HG03457 (cell line): ENCODE measurements around the gene PPP1CA.
"Not testable (repeated sequence)": the region's sequence is repeated elsewhere in the genome, so short reads cannot be mapped to it uniquely, and the experiment has no call there.

Experiments
- ATAC-seq: cut with Tn5 transposase; IDR thresholded peaks from one replicate; pipeline ENCODE4 v1.9.1; 2021; ENCODE audit warnings: moderate number of reproducible peaks; ENCODE audit not compliant: unreplicated experiment

The PPP1CA gene

DNA sequence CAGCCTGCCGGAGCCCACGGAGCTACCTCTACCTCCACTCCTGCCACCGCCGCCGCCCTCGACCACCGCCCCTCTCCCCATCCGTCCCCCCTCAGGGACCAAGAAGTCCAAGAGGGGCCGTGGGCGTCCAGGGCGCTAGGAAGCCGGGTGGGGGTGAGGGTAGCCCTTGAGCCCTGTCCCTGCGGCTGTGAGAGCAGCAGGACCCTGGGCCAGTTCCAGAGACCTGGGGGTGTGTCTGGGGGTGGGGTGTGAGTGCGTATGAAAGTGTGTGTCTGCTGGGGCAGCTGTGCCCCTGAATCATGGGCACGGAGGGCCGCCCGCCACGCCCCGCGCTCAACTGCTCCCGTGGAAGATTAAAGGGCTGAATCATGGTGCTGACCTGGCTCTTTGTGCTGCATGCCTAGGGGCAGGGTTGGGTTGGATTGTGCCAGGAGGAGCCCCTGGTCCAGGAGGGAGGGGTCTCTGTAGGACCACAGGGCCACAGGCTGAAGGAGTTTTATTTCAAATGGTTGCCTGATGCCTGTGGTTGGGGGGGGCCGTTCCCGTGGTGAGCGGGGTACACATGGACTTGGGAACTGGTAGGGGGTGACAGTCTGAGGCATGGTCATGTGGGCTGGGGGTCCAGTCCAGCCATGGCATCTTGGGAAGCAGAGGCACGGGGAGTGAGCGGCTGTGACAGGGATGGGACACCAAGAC lies 33.5 kb upstream of the PPP1CA start:
- ATAC-seq = no peak

DNA sequence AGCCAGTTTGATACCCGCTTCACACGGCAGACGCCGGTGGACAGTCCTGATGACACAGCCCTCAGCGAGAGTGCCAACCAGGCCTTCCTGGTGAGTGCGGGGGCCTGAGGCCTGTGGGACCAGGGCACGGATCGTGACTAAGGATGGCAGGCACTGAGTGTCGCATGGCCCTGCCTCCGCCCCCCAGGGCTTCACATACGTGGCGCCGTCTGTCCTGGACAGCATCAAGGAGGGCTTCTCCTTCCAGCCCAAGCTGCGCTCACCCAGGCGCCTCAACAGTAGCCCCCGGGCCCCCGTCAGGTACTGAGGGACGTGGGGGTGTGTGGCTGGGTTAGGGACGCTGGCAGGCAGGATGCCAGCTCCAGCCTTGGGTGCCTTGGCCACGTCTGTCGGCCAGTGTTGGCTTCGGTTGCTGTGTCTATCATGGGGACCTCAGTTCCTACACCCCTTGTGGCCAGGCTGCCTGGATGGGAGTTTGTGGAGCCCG lies 32.8 kb upstream of the PPP1CA start:
- ATAC-seq = no peak

DNA sequence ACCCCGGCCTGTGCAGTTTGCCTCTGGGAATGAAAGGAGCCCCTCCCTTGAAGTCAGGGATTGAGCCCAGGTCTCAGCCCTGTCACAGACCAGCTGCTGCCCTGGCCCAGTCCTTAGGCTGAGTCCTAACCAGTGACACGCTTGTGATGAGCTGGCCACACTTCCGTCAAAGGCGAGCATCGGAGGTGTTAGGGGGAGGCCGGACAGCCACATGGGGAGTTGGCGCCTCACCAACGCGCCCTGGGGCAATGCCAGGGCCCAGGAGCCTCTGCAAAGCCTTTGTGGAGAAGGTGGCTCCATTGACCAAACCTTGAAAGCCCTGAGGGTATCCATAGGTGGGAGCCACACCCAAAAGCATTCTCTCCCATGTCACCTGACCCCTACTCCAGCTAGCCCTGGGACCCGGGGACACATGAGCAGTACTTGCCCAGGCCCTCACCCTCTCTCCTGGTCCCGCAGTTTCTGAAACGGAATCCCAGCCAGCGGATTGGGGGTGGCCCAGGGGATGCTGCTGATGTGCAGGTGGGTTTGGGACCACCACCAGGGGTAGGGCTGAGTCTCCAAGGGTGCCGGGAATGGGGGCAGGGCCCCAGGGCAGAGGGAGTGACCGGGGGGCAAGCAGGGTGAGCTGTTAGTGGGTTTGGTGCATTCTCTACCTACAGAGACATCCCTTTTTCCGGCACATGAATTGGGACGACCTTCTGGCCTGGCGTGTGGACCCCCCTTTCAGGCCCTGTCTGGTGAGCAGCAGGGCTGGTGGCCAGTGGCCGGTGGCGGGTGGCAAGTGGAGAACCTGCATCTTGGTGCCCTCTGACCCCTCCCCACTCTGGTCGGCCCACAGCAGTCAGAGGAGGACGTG lies 32.1 kb upstream of the PPP1CA start:
- no peak for ATAC-seq

DNA sequence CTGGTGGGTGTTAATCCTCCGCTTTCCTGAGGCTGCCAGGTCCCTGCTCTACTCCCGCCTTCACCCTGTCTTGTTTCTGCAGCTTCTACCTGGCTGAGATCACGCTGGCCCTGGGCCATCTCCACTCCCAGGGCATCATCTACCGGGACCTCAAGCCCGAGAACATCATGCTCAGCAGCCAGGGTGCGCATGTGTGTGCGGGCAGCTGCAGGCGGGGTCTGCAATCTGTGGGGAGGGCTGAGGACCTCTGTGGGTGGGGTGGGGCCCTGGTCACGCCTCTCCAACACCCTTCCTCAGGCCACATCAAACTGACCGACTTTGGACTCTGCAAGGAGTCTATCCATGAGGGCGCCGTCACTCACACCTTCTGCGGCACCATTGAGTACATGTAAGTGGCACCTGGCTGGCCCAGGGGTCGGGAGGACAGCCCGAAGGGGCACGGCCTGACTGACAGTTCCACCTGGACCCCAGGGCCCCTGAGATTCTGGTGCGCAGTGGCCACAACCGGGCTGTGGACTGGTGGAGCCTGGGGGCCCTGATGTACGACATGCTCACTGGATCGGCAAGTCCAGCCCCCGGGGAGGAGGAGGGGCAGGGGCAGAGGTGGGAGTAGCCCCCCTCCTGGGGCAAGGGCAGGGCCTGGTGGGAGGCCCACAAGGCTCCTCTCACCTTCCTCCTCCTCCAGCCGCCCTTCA lies 31.1 kb upstream of the PPP1CA start:
- no peak for ATAC-seq

DNA sequence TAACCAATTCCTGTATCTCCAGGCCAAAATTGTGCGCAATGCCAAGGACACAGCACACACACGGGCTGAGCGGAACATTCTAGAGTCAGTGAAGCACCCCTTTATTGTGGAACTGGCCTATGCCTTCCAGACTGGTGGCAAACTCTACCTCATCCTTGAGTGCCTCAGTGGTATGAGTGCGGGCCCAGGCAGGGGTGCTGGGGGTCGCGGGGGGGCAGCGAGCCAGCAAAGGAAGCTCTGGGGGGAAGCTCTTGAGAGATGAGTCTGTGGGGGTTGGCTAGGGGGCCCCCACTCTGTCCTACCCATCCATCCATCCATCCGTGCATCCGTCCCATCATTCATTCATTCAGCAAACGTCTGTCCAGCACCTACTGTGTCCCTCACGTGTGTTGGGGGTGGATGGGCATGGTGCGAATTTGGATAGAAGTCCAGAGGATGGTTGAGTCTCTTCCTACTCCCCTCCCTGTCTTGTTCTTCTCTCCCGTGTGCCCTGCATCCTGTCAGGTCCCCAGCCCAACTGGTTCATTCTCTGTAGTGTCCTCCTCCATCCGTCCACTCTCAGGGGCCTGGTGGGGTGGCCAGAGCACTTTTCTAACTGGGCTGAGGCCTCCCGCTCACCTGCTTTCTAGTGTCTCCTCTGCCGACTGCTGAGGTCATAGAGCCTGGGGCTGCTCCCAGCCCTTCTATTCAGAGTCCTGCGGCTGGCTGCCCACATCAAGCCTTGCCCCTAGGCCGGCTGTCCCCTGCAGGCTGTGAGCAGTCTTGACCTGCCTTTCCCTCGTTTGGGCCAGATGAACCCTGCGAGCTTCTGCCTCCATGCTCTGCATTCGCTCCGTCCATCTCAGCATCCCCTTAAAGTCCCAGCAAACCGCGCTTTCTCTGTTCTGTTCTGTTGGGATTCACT lies 29.9 kb upstream of the PPP1CA start:
- no peak for ATAC-seq

DNA sequence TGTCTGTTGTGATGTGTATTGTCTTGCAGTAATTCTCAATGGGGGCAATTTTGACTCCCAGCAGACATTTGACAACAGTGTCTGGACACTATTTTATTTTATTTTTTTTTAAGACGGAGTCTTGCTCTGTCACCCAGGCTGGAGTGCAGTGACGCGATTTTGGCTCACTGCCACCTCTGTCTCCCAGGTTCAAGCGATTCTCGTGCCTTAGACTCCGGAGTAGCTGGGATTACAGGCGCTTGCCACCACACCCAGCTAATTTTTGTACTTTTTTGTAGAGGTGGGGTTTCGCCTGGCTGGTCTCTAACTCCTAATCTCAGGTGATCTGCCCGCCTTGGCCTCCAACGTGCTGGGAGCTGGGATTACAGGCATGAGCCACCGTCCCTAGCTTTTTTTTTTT lies 28.1 kb upstream of the PPP1CA start:
- no peak for ATAC-seq

DNA sequence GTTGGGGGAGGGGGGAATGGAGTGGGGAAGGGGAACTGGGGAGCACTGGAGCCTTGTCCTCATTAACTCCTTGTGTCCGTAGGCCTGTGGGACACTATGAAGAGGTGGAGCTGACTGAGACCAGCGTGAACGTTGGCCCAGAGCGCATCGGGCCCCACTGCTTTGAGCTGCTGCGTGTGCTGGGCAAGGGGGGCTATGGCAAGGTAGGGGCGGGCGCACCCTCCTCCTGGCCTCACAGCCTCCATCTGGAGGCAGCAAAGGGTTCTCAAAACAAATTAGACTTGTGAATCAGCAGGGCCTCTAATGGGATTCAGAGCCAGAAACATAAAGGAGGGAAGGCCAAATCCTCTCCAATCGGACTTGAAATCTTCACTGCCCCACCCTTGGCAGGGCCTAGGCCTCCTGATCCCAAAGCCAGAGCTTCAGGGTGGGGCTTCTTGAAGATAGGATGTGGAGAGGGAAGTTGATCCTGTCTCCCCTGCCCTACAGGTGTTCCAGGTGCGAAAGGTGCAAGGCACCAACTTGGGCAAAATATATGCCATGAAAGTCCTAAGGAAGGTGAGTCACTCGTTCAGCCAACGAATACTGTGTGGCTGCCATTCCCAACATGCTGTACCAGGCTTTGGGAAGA lies 27.5 kb upstream of the PPP1CA start:
- ATAC-seq = no peak

DNA sequence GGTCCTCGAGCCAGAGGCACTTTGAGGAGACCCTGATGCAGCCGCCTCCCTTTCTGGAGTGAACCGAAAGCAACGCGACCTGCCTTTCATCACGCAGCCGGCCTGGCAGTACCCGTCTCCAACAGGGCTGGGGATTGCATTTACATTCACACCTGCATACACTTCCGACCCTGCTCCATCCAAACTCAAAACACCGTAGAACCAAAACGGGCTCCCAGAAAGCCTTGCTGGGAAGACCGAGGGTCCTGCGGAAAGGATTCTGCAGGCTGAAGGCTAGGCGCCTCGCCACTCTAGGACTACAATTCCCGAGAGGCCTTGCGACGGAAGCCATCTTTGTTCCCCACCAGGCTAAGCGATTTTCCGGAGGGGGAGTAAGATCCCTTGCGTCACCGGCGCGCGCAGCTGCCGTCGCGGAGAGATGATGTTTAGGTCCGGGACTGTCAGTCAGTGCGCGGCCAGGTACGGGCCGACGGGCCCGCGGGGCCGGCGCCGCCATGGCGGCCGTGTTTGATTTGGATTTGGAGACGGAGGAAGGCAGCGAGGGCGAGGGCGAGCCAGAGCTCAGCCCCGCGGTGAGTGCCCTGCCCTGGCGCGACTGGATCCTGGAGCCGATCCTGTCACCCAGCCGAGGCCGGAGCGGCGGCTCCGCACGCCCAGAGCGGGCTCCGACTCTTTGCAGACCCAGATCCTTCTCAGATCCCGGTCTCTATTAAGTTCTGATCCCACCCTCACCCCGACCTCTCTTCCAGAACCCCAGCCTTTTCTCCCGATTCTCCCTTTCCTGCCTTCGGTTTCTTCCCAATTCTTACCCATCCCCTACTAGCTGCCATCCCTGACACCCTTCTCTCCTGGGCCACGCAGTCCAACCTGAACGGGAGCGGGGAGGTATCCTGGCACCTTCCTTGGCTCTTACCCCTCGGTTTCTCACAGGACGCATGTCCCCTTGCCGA lies 26.7 kb upstream of the PPP1CA start, which contains the start of gene RPS6KB2:
RPS6KB2 (plus strand) TSS at position 443 of the 950 bp plus-strand sequence; CDS start at position 495, 52 bp downstream.
- ATAC-seq = peak; percentile 69

DNA sequence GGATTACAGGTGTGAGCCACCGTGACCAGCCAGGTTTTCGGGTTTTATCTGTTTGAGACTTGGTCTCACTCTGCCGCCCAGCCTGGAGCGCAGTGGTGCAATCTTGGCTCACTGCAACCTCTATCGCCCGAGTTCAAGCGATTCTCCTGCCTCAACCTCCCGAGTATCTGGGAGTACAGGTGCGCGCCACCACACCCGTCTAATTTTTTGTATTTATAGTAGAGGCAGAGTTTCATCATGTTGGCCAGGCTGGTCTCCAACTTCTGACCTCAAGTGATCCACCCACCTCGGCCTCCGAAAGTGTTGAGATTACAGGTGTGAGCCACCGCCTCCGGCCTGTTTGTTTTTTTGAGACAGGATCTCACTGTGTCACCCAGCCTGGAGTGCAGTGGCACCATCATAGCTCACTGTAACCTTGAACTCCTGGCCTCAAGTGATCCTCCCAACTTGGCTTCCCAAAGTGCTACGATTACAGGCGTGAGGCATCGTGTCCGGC lies 25.8 kb upstream of the PPP1CA start:
- ATAC-seq = not testable (repeated sequence)

DNA sequence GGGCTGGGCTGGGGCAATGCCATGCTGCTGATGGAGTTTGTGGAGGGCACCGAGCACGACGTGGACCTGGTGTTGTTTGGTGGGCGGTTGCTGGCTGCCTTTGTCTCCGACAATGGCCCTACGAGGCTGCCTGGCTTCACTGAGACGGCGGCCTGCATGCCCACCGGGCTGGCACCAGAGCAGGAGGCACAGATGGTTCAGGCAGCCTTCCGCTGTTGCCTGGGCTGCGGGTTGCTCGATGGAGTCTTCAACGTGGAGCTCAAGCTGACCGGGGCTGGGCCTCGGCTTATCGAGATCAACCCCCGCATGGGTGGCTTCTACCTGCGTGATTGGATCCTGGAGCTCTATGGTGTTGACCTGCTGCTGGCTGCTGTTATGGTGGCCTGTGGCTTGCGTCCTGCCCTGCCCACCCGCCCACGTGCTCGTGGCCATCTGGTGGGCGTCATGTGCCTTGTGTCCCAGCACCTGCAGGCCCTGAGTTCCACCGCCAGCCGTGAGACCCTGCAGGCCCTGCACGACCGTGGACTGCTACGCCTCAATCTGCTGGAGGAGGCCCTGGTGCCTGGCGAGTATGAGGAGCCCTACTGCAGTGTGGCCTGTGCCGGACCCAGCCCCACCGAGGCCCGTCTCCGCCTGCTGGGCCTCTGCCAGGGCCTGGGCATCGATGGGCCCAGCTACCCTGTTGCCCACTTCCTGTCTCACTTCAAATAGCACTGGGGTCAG lies 22.4 kb upstream of the PPP1CA start:
- no peak for ATAC-seq

DNA sequence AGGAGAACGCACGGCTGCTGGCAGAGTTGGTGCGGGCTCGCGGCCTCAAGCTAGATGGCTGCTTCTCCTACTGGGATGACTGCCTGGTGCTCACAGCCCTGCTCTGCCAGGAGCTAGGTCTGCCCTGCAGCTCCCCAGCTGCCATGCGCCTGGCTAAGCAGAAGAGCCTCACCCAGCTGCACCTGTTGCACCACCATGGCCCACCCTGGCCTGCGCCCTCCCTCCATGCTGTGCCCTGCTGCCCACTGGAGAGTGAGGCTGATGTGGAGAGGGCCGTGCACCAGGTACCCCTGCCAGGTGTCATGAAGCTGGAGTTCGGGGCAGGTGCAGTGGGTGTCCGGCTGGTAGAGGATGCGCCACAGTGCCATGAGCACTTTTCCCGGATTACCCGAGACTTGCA lies 21.8 kb upstream of the PPP1CA start:
- ATAC-seq = no peak

DNA sequence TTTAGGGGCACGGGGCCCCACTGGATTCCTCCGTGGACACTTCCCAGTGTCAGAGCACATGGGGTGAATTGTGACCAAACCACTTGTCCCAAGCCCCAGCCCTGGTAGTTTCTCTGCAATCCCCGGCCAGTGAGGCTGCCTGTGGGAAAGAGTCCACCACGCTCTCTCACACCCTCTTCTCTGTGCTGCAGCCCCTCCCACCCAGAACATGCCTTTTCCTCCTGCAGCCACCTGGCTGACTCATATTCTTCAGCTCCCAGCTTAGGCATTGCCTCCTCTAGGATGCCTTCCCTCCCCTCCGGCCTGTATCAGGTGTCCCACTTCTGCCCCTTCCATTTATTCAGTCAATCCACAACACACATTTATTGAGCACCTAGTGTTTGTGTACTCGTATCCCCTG lies 21.2 kb upstream of the PPP1CA start:
- ATAC-seq = no peak

DNA sequence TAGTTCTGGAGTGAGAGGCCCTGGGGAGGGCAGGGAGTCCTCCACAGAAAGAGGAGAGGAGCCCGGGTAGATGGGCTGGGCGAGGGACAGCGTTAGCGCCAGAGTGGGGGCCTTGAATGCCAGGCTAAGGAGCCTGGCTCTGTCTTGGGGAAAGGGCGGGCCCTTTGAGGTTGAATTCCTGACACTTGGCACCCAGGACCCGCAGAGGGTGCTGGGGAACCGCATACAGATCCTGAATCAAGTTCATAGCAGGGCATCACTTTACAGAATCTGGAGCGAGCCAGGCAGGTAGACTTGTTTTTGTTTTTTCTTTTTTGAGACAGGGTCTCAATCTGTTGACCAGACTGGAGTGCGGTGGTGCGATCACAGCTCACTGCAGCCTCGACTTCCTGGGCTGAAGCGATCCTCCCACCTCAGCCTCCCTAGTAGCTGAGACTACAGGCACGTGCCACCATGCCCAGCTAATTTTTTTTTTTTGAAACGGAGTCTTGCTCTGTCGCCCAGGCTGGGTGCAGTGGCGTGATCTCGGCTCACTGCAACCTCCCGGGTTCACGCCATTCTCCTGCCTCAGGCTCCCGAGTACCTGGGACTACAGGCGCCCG lies 19.9 kb upstream of the PPP1CA start:
- ATAC-seq = no peak

DNA sequence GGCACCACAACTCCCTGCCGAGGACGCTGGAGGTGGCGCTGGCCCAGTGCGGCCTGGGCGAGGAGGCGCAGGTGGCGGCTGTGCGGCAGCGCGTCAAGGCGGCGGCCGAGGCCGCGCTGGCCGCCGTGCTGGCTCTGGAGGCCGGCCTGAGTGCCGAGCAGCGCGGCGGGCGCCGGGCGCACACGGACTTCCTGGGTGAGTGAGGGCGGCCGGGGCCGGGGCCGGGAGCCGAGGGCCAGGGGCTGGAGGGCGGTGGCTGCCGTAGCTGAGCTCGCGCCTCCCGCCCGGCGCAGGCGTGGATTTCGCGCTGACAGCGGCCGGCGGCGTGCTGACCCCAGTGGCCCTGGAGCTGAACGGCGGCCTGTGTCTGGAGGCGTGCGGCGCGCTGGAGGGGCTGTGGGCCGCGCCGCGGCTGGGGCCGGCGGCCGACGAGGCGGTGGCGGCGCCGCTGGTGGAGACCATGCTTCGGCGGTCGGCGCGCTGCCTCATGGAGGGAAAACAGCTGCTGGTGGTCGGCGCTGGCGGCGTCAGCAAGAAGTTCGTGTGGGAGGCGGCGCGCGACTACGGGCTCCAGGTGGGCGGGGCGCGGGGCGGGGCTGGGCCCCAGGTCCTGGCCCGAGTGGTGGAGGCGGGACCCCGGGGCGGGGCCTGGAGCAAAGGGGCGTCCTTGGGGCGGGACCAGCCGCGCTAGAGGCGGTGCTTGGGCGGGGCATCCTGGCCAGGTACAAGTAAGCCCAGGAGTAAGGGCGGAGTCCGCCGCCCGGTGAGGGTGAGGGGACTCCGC lies 19.2 kb upstream of the PPP1CA start:
- ATAC-seq = peak; percentile 64

DNA sequence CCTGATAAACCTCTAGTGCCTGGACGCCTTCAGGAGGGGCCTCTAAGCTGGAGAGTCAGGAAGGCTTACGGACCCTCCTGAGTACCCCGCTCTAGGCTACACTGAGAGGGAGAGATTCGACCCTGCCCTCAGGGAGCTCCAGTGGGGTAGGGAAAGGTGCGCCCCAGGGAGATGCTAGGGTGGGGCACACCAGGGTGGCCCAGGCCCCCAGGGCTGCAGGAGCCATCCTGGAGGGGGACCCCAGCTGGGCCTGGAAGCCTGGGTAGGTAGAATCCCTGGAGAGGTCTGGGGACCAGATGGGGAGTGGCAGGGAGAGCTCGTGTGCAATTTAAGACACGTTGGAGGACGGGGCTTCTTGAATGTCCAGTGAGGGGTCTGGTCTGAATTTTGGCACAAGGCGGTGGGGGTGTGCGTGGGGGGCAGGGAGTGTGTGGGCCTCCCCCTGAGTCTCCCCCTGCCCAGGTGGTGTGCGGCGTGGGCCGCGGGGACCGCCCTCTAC lies 18.5 kb upstream of the PPP1CA start:
- ATAC-seq = no peak

DNA sequence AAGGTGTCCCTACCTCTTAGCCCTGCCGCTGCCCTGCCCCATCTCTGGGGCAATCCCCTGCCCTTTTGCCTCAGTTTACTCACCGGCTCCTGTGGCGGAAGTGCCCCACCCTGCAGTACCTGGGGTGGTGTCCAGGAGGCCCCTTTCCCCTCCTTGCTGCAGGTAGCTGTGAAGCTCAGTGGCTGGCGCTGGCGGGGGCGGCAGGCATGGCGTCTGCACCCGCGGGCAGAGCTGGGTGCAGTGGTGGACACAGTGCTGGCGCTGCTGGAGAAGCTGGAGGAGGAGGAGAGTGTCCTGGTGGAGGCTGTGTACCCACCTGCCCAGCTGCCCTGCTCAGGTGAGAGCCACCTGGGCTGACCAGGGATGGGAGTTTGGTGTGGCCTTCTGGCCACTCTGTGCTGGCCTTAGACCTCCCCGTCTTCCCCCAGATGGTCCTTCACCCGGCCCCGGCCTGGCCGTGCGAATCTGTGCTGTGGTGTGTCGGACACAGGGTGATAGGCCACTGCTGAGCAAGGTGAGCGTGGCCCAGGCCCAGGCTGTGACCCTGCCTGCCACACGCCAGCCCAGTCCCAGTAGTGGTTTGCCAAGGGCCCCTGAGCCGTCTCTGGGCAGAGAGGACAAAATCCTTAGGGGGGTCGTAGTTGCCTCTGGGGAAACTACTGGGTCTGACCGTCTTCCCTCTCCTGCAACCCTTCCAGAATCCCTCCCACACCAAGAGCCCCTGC lies 17.8 kb upstream of the PPP1CA start:
- ATAC-seq = no peak
